ENCODE measurements around the gene ARHGAP42. TPM values are rescaled to one million over a fixed set of nuclear protein-coding genes. Genes with fewer than 3 reads are reported as not detected.

ARHGAP42 gene, protein sequence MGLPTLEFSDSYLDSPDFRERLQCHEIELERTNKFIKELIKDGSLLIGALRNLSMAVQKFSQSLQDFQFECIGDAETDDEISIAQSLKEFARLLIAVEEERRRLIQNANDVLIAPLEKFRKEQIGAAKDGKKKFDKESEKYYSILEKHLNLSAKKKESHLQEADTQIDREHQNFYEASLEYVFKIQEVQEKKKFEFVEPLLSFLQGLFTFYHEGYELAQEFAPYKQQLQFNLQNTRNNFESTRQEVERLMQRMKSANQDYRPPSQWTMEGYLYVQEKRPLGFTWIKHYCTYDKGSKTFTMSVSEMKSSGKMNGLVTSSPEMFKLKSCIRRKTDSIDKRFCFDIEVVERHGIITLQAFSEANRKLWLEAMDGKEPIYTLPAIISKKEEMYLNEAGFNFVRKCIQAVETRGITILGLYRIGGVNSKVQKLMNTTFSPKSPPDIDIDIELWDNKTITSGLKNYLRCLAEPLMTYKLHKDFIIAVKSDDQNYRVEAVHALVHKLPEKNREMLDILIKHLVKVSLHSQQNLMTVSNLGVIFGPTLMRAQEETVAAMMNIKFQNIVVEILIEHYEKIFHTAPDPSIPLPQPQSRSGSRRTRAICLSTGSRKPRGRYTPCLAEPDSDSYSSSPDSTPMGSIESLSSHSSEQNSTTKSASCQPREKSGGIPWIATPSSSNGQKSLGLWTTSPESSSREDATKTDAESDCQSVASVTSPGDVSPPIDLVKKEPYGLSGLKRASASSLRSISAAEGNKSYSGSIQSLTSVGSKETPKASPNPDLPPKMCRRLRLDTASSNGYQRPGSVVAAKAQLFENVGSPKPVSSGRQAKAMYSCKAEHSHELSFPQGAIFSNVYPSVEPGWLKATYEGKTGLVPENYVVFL
- total RNA-seq (2012; rRNA removed) (7.3 and 8.9 TPM in 2 replicates), polyA plus RNA-seq (2012; rRNA removed) (2.8 and 2.9 TPM in 2 replicates), Bru-seq, nascent RNA (percentile 59 among the genes with signal in this experiment), BruChase-seq, experiment 1, labeled RNA remaining after a 6-hour chase (percentile 48 among the genes with signal in this experiment), BruChase-seq, experiment 2, labeled RNA remaining after a 2-hour chase (percentile 49 among the genes with signal in this experiment)
- polyA plus RNA-seq (2012; cell fraction: cytosol; rRNA removed): 0.87 and 1.3 TPM in 2 replicates
- polyA plus RNA-seq (2012; cell fraction: nucleus; rRNA removed; ENCODE audit: low replicate concordance): 1.2 and 6.8 TPM in 2 replicates
- long read RNA-seq, full-length matches to known transcripts: 2 of 5 reads
- long read RNA-seq, partial matches to known transcripts: 2 of 5 reads
- long read RNA-seq, other reads (novel, unspliced or antisense): 1 of 5 reads

DNA sequence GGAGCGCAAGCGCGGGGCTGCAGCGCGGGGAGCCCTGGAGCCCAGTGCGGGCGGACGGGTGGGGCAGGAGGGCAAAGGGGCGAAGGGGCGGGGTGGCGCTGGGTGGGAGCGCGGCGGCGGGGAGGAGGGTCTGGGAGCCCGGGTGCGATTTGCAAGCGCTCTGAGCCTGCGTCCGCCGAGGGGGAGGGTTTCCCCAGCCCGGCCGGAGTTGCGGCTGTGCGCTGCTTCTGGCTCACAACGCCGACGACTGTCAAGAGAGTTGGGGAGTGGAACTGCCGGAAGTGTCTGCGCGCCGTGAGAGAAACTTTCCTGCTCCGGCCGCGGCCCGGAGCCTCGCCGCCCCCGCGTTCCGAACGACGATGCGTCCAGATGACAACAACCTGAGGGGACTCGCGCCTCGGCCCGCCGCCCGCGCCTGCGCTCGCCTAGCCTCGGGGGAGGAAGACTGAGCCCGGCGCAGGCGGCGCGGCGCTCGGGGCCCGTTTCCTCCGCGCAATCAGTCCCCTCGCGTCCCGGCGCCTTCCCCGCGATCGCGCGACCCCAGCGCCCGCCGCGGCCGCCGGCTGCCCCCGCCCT, at the start of gene ARHGAP42:
ARHGAP42 (plus strand) TSS at position 235 of the 576 bp plus-strand sequence. CDS start 391 bp downstream, outside the sequence.
- no peaks in the 10 kb centered on the region for H3K9me1 ChIP-seq (ENCODE audit: insufficient read depth, low read length)
- H4K5ac ChIP-seq (ENCODE audit: low read depth, low read length): peak within 1 kb of the TSS; percentile 38; the same call in 1 of the 2 replicates
- WGBS, 2 experiments (ENCODE audit: extremely low coverage in 2 of 2, insufficient read length in 1 of 2): 0% methylated on average over 35 of the region's 80 CpGs; no CpG with 5 or more reads in 1 of the 2 experiments
- H4K8ac ChIP-seq (ENCODE audit: low read depth in 2 of 2, low read length in 2 of 2): peak within 1 kb of the TSS in 1 of 2 experiments; percentile 92; a peak in 2 of 4 replicates
- H2AFZ ChIP-seq (replicated peaks; ENCODE audit: low read length, poor library complexity): peak within 1 kb of the TSS; percentile 94
- H2AK5ac ChIP-seq (ENCODE audit: low read depth, low read length): no peak within 1 kb of the TSS
- H3K9me3 ChIP-seq (ENCODE audit: control insufficient read depth, insufficient read depth, low read length): no peaks in the 10 kb centered on the region
- DNase-seq (peak; percentile 48), ATAC-seq (ENCODE audit: low read depth) (peak; percentile 79)
- peak within 1 kb of the TSS; percentile 97 for H3K14ac ChIP-seq (replicated peaks; ENCODE audit: low read depth, low read length)
- peak within 1 kb of the TSS; percentile 96 for H2BK120ac ChIP-seq (ENCODE audit: low read depth, low read length)
- H3K79me1 ChIP-seq (ENCODE audit: low read depth in 1 of 2, low read length in 2 of 2): peaks cover 4 to 29% of the 10 kb centered on the region in 2 experiments
- ChIA-PET POLR2A (ENCODE audit: unreplicated experiment) (interaction anchor here (1.1 kb wide), 1 partner anchor 162 kb away, joined by 3 read pairs; no protein-coding TSS in a partner anchor), CTCF (interaction anchor here (0.5 to 1.5 kb wide), 12 partner anchors 12 to 1428 kb away, joined by 3 to 11 read pairs (median 4); no protein-coding TSS in a partner anchor)
- H4K91ac ChIP-seq (ENCODE audit: insufficient read depth, low read depth, low read length): peak within 1 kb of the TSS; percentile 78
- peak within 1 kb of the TSS; percentile 87 for H3K4me3 ChIP-seq (ENCODE audit: insufficient read depth, low read depth, low read length)
- BruUV-seq (replicated peaks): TSS peak; percentile 71
- H3K4me2 ChIP-seq (ENCODE audit: low read depth, low read length): peak within 1 kb of the TSS; percentile 82
- H3K27ac ChIP-seq (ENCODE audit: insufficient read depth, low read length): peak within 1 kb of the TSS; percentile 83
- no peaks in the 10 kb centered on the region for H3K27me3 ChIP-seq (ENCODE audit: control insufficient read depth, insufficient read depth, low read length)
- peak within 1 kb of the TSS; percentile 81 for H3K18ac ChIP-seq (ENCODE audit: low read depth, low read length)
- H3K9ac ChIP-seq (ENCODE audit: low read depth, low read length): peak within 1 kb of the TSS; percentile 89
- H3K56ac ChIP-seq (ENCODE audit: extremely low read depth, insufficient read depth, low read length): peak within 1 kb of the TSS; percentile 92
- peak within 1 kb of the TSS; percentile 85 for H2AK9ac ChIP-seq (replicated peaks; ENCODE audit: low read depth, low read length, poor library complexity)
- H2BK5ac ChIP-seq (ENCODE audit: low read depth, low read length, poor library complexity, severe bottlenecking): peak within 1 kb of the TSS; percentile 67
- H2BK15ac ChIP-seq (ENCODE audit: low read depth, low read length): no peak within 1 kb of the TSS; the same call in 2 of the 3 replicates
- no peaks in the 10 kb centered on the region for H4K20me1 ChIP-seq (ENCODE audit: insufficient read depth, low read length)
- intact Hi-C loops (cut with micrococcal nuclease) (loop anchor here (1.0 to 5.0 kb wide), 3 partner anchors 120 to 242 kb away; no protein-coding TSS in a partner anchor), in situ Hi-C loops (cut with MboI; ENCODE audit: low sequenced_read_pairs) (loop anchor here (5.0 kb wide), 1 partner anchor 165 kb away; no protein-coding TSS in a partner anchor), dilution Hi-C loops (cut with HindIII; ENCODE audit: low sequenced_read_pairs, unreplicated experiment) (no loop called here)
- no peaks in the 10 kb centered on the region for H3K4me1 ChIP-seq (ENCODE audit: control insufficient read depth, insufficient read depth, low read length)
- H2BK20ac ChIP-seq (ENCODE audit: low read depth, low read length): peak within 1 kb of the TSS; percentile 68; the same call in 1 of the 2 replicates
- H3K4ac ChIP-seq (ENCODE audit: low read depth, low read length): peak within 1 kb of the TSS; percentile 87
- peak within 1 kb of the TSS; percentile 98 for H3K23ac ChIP-seq (ENCODE audit: low read depth, low read length)
- no peaks in the 10 kb centered on the region for H3K36me3 ChIP-seq (ENCODE audit: control insufficient read depth, insufficient read depth, low read length)
- TF ChIP-seq BHLHE40 (IDR thresholded peaks at IDR 0.05; ENCODE audit: low read depth, low read length) (no peak), NFE2L2 (IDR thresholded peaks at IDR 0.05; ENCODE audit: low read depth, low read length) (no peak), MAFK (IDR thresholded peaks at IDR 0.05; ENCODE audit: low read depth, low read length) (no peak), MXI1 (IDR thresholded peaks at IDR 0.05; ENCODE audit: borderline replicate concordance, low read depth, low read length) (no peak)
- TF ChIP-seq, protein P1, sequence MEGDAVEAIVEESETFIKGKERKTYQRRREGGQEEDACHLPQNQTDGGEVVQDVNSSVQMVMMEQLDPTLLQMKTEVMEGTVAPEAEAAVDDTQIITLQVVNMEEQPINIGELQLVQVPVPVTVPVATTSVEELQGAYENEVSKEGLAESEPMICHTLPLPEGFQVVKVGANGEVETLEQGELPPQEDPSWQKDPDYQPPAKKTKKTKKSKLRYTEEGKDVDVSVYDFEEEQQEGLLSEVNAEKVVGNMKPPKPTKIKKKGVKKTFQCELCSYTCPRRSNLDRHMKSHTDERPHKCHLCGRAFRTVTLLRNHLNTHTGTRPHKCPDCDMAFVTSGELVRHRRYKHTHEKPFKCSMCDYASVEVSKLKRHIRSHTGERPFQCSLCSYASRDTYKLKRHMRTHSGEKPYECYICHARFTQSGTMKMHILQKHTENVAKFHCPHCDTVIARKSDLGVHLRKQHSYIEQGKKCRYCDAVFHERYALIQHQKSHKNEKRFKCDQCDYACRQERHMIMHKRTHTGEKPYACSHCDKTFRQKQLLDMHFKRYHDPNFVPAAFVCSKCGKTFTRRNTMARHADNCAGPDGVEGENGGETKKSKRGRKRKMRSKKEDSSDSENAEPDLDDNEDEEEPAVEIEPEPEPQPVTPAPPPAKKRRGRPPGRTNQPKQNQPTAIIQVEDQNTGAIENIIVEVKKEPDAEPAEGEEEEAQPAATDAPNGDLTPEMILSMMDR (conservative IDR thresholded peaks at IDR 0.05; ENCODE audit: low read depth, low read length): no peak
- TF ChIP-seq, protein P2, sequence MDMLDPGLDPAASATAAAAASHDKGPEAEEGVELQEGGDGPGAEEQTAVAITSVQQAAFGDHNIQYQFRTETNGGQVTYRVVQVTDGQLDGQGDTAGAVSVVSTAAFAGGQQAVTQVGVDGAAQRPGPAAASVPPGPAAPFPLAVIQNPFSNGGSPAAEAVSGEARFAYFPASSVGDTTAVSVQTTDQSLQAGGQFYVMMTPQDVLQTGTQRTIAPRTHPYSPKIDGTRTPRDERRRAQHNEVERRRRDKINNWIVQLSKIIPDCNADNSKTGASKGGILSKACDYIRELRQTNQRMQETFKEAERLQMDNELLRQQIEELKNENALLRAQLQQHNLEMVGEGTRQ (IDR thresholded peaks at IDR 0.05; ENCODE audit: low read depth, low read length): no peak
- TF ChIP-seq, protein P3, sequence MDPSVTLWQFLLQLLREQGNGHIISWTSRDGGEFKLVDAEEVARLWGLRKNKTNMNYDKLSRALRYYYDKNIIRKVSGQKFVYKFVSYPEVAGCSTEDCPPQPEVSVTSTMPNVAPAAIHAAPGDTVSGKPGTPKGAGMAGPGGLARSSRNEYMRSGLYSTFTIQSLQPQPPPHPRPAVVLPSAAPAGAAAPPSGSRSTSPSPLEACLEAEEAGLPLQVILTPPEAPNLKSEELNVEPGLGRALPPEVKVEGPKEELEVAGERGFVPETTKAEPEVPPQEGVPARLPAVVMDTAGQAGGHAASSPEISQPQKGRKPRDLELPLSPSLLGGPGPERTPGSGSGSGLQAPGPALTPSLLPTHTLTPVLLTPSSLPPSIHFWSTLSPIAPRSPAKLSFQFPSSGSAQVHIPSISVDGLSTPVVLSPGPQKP (IDR thresholded peaks at IDR 0.05; ENCODE audit: borderline replicate concordance, low read depth, low read length): no peak

Data from IMR-90 (cell line).